Measurements from ENCODE around the gene MTHFD1L. TPM values are rescaled to one million over a fixed set of nuclear protein-coding genes. Genes with fewer than 3 reads are reported as not detected.

MTHFD1L gene
- polyA plus RNA-seq, 2 of the 4 experiments (the other 2 are of a cell fraction): 27.2 to 63.2 TPM

DNA sequence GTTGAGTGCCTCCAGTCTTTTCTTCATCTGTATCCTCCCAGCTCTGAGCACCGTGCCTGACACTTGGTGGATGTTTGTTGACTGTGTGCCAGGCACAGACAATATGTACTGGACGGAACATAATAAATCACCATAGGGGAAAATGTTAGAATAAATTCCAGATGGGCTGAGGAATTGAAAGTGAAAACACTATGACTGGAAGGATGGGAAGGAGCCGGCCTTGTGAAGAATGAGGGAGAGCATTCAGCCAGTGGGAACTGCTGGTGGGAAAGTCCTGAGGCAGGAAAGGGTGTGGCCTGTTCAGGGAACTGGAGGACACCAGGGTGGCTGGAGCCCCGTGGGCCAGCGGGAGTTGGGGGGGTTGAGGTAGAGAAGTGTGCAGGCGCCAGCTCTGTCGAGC lies 75.4 kb downstream of the MTHFD1L start:
- ATAC-seq (no peak), DNase-seq (ENCODE audit: low read depth in 1 of 2, low spot score in 1 of 2) (no peak), FAIRE-seq (no peak)
- Histone ChIP-seq H3K4me1 (no peaks in the 10 kb centered on the region), H3K27ac (no peak overlapping the region), H3K4me3 (no peak overlapping the region), H3K4me2 (no peak overlapping the region), H3K9me3 (no peaks in the 10 kb centered on the region)
- POLR2A ChIA-PET: no interaction called here
- WGBS (ENCODE audit: missing lambda C conversion rate): 89% methylated on average over 7 of the region's 7 CpGs
- TF ChIP-seq EHMT2 (IDR thresholded peaks at IDR 0.05; ENCODE audit: low read depth) (no peak), CBX8 (IDR thresholded peaks at IDR 0.05) (no peak), RNF2 (IDR thresholded peaks at IDR 0.05; ENCODE audit: borderline replicate concordance, low read depth) (no peak), RCOR1 (IDR thresholded peaks at IDR 0.05; ENCODE audit: low read depth, low read length) (no peak), ZSCAN20 (CRISPR knock-in tag; IDR thresholded peaks at IDR 0.05) (no peak), ZFP36 (IDR thresholded peaks at IDR 0.05; ENCODE audit: borderline replicate concordance, partially characterized antibody) (no peak), HDAC2 (IDR thresholded peaks at IDR 0.05) (no peak), EHF (CRISPR knock-in tag; IDR thresholded peaks at IDR 0.05) (no peak), CBX2 (IDR thresholded peaks at IDR 0.05; ENCODE audit: borderline replicate concordance, low read depth) (no peak), ZNF302 (CRISPR knock-in tag; IDR thresholded peaks at IDR 0.05) (no peak), HEYL (CRISPR knock-in tag; IDR thresholded peaks at IDR 0.05) (no peak), TP53 (CRISPR knock-in tag; IDR thresholded peaks at IDR 0.05) (no peak), RARB (CRISPR knock-in tag; IDR thresholded peaks at IDR 0.05) (no peak)
- TF ChIP-seq, protein P1, sequence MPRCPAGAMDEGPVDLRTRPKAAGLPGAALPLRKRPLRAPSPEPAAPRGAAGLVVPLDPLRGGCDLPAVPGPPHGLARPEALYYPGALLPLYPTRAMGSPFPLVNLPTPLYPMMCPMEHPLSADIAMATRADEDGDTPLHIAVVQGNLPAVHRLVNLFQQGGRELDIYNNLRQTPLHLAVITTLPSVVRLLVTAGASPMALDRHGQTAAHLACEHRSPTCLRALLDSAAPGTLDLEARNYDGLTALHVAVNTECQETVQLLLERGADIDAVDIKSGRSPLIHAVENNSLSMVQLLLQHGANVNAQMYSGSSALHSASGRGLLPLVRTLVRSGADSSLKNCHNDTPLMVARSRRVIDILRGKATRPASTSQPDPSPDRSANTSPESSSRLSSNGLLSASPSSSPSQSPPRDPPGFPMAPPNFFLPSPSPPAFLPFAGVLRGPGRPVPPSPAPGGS (IDR thresholded peaks at IDR 0.05): no peak
- CTCF ChIA-PET: no interaction called here

DNA sequence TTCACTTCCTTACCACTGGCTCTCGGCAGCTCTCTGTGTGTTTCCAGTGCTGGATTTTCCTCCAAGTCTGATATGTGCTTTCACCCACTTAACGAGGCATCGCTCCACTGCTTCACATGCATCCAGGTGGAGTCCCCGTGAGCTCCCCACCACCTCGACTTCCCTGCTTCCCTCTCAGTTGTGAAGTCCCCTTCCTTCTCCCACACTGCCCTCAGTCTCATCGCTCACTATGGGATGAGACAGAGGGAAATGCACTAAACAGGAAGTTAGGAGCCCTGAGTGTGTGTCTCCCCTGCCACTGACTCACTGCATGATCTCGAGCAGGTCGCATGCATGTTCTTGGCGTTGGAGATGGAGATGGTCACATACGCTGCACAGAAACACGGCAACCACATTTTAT lies 84.0 kb downstream of the MTHFD1L start:
- no peaks in the 10 kb centered on the region for H3K4me1 ChIP-seq
- CTCF ChIA-PET: interaction anchor here (1.2 kb wide), 1 partner anchor 10 kb away, joined by 4 read pairs; no protein-coding TSS in a partner anchor
- DNase-seq (ENCODE audit: low read depth in 1 of 2, low spot score in 1 of 2) (no peak), FAIRE-seq (no peak), ATAC-seq (no peak)
- no peak overlapping the region for H3K4me2 ChIP-seq
- no peaks in the 10 kb centered on the region for H3K9me3 ChIP-seq
- TF ChIP-seq FOSL2 (IDR thresholded peaks at IDR 0.05): no peak
- TF ChIP-seq FOSL2 (CRISPR knock-in tag; IDR thresholded peaks at IDR 0.05): no peak
- TF ChIP-seq CEBPB (IDR thresholded peaks at IDR 0.05): no peak
- TF ChIP-seq, protein P2, sequence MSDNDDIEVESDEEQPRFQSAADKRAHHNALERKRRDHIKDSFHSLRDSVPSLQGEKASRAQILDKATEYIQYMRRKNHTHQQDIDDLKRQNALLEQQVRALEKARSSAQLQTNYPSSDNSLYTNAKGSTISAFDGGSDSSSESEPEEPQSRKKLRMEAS (IDR thresholded peaks at IDR 0.05): no peak
- TF ChIP-seq FOSB (CRISPR knock-in tag; IDR thresholded peaks at IDR 0.05): no peak
- no peak for TF ChIP-seq NPAS2 (CRISPR knock-in tag; IDR thresholded peaks at IDR 0.05; ENCODE audit: borderline replicate concordance)
- TF ChIP-seq, protein P3, sequence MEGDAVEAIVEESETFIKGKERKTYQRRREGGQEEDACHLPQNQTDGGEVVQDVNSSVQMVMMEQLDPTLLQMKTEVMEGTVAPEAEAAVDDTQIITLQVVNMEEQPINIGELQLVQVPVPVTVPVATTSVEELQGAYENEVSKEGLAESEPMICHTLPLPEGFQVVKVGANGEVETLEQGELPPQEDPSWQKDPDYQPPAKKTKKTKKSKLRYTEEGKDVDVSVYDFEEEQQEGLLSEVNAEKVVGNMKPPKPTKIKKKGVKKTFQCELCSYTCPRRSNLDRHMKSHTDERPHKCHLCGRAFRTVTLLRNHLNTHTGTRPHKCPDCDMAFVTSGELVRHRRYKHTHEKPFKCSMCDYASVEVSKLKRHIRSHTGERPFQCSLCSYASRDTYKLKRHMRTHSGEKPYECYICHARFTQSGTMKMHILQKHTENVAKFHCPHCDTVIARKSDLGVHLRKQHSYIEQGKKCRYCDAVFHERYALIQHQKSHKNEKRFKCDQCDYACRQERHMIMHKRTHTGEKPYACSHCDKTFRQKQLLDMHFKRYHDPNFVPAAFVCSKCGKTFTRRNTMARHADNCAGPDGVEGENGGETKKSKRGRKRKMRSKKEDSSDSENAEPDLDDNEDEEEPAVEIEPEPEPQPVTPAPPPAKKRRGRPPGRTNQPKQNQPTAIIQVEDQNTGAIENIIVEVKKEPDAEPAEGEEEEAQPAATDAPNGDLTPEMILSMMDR (IDR thresholded peaks at IDR 0.05): no peak
- TF ChIP-seq TFCP2L1 (CRISPR knock-in tag; IDR thresholded peaks at IDR 0.05): no peak
- no peak for TF ChIP-seq PHF8 (IDR thresholded peaks at IDR 0.05; ENCODE audit: borderline replicate concordance, low read depth)
- no peak for TF ChIP-seq RNF2 (IDR thresholded peaks at IDR 0.05; ENCODE audit: borderline replicate concordance, low read depth)
- TF ChIP-seq, protein P4, sequence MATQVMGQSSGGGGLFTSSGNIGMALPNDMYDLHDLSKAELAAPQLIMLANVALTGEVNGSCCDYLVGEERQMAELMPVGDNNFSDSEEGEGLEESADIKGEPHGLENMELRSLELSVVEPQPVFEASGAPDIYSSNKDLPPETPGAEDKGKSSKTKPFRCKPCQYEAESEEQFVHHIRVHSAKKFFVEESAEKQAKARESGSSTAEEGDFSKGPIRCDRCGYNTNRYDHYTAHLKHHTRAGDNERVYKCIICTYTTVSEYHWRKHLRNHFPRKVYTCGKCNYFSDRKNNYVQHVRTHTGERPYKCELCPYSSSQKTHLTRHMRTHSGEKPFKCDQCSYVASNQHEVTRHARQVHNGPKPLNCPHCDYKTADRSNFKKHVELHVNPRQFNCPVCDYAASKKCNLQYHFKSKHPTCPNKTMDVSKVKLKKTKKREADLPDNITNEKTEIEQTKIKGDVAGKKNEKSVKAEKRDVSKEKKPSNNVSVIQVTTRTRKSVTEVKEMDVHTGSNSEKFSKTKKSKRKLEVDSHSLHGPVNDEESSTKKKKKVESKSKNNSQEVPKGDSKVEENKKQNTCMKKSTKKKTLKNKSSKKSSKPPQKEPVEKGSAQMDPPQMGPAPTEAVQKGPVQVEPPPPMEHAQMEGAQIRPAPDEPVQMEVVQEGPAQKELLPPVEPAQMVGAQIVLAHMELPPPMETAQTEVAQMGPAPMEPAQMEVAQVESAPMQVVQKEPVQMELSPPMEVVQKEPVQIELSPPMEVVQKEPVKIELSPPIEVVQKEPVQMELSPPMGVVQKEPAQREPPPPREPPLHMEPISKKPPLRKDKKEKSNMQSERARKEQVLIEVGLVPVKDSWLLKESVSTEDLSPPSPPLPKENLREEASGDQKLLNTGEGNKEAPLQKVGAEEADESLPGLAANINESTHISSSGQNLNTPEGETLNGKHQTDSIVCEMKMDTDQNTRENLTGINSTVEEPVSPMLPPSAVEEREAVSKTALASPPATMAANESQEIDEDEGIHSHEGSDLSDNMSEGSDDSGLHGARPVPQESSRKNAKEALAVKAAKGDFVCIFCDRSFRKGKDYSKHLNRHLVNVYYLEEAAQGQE (IDR thresholded peaks at IDR 0.05): no peak
- TF ChIP-seq RFX5 (IDR thresholded peaks at IDR 0.05): no peak
- TF ChIP-seq NFE2L2 (conservative IDR thresholded peaks at IDR 0.05; ENCODE audit: low read length): no peak
- no peak for TF ChIP-seq CHD4 (IDR thresholded peaks at IDR 0.05; ENCODE audit: borderline replicate concordance)
- H3K27ac ChIP-seq: no peak overlapping the region
- 87% methylated on average over 11 of the region's 11 CpGs for WGBS (ENCODE audit: missing lambda C conversion rate)
- no peak overlapping the region for H3K4me3 ChIP-seq
- POLR2A ChIA-PET: no interaction called here
